DND-41 (cell line): Measurements from ENCODE around the gene SIPA1L3.

ENCODE experiments used
- ATAC-seq: fragments of 200-7000 bp; cut with Tn5 transposase; 3 replicates; pipeline ENCODE4 v1.9.1; 2021; ENCODE audit warnings: low read depth; ENCODE audit not compliant: insufficient read depth
- DNase-seq: peaks from one replicate; pipeline ENCODE4 v3.0.0-alpha.2; 2020
- H2AFZ ChIP-seq: 2 replicates; pipeline ENCODE4 v1.6.0; 2012; ENCODE audit warnings: low read depth, low read length
- H3K27ac ChIP-seq: 2 replicates; pipeline ENCODE4 v1.5.1; 2012; ENCODE audit warnings: low read length, inconsistent platforms
- H3K27me3 ChIP-seq: fragments of 200-600 bp; sonication (generic); 2 replicates; pipeline ENCODE4 v1.6.0; 2012; ENCODE audit warnings: low read length, mild to moderate bottlenecking, inconsistent platforms; ENCODE audit not compliant: insufficient read depth, poor library complexity
- H3K36me3 ChIP-seq: 2 replicates; pipeline ENCODE4 v1.5.1; 2012; ENCODE audit warnings: low read length, inconsistent platforms; ENCODE audit not compliant: insufficient read depth
- H3K4me1 ChIP-seq: 2 replicates; pipeline ENCODE4 v1.5.1; 2012; ENCODE audit warnings: mild to moderate bottlenecking, low read length; ENCODE audit not compliant: insufficient read depth
- H3K4me2 ChIP-seq: 2 replicates; pipeline ENCODE4 v1.6.0; 2012; ENCODE audit warnings: mild to moderate bottlenecking, moderate library complexity, low read length, inconsistent platforms; ENCODE audit not compliant: insufficient read depth
- H3K4me3 ChIP-seq, 2 experiments: fragments of 200-600 bp in 1 of 2; shearing (Covaris generic) in 1 of 2; 2 replicates each; pipeline ENCODE4 v1.5.1; 2012 to 2016; ENCODE audit warnings: inconsistent platforms in 2 of 2, low read length in 2 of 2, mild to moderate bottlenecking in 2 of 2, low read depth in 1 of 2, moderate library complexity in 1 of 2
- H3K79me2 ChIP-seq: 2 replicates; pipeline ENCODE4 v1.6.0; 2012; ENCODE audit warnings: low read length, inconsistent platforms; ENCODE audit not compliant: insufficient read depth
- H3K9ac ChIP-seq: 2 replicates; pipeline ENCODE4 v1.6.0; 2012; ENCODE audit warnings: low read depth, mild to moderate bottlenecking, inconsistent platforms, low read length, moderate library complexity
- H3K9me3 ChIP-seq: 2 replicates; pipeline ENCODE4 v1.5.1; 2012; ENCODE audit warnings: low read length, moderate library complexity, mild to moderate bottlenecking, inconsistent platforms; ENCODE audit not compliant: insufficient read depth, severe bottlenecking
- H4K20me1 ChIP-seq: 2 replicates; pipeline ENCODE4 v1.6.0; 2012; ENCODE audit warnings: low read length; ENCODE audit not compliant: insufficient read depth
- EZH2 ChIP-seq: IDR thresholded peaks from 3 replicates; pipeline ENCODE4 v1.6.1; 2012; ENCODE audit warnings: borderline replicate concordance, low read depth, mild to moderate bottlenecking, moderate library complexity, low read length, inconsistent platforms; ENCODE audit not compliant: severe bottlenecking
- TF ChIP-seq, protein P1 (sequence below): IDR thresholded peaks from 2 replicates; pipeline ENCODE4 v1.5.1; 2012; ENCODE audit warnings: borderline replicate concordance, low read length, moderate library complexity, mild to moderate bottlenecking; ENCODE audit not compliant: poor library complexity, severe bottlenecking; ENCODE audit errors: extremely low read depth

SIPA1L3 gene

DNA sequence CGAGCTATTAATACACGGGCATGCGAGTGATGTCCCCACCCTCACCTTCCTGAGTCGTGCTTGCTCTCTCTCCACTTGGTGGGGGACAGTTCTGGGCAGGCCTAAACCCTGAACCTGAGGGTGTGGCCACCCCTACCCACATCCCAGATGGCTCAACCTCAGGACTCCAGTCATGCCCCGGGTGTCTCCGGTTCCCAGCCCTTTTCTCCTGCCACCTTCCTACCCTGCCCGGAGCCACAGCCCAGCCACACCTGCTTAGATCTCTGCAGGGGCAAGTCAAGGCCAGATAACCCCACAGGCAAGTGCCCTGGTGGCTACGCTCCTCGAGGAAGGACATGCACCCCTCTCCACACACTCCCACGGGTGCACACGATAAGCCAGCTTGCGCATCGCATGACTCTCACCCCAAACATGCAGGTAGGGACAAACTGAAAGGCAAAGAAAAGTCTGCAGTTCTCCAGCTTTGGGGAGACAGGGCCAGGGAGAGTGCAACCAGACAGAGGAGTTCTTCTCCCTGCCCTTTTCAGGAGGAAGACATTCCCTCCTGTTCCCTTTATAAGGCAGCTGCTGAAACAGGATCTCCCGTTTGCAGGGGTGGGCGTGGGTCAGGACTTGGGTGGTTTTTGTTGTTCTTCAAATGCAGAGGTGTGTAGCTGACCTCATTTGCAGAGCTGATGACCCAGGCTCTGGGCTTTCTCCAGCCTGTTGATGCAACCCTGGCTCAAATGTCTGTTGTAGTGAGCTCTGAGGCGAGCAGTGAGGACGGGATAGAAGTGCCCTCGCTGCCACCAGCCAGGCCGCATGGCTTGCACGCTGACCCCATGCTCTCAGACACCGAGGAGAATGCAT is 228.4 kb downstream of the SIPA1L3 start:
- DNase-seq (no peak), ATAC-seq (no peak)
- no peak overlapping the region for H3K4me2 ChIP-seq
- H3K9me3 ChIP-seq: no peaks in the 10 kb centered on the region
- TF ChIP-seq, protein P1, sequence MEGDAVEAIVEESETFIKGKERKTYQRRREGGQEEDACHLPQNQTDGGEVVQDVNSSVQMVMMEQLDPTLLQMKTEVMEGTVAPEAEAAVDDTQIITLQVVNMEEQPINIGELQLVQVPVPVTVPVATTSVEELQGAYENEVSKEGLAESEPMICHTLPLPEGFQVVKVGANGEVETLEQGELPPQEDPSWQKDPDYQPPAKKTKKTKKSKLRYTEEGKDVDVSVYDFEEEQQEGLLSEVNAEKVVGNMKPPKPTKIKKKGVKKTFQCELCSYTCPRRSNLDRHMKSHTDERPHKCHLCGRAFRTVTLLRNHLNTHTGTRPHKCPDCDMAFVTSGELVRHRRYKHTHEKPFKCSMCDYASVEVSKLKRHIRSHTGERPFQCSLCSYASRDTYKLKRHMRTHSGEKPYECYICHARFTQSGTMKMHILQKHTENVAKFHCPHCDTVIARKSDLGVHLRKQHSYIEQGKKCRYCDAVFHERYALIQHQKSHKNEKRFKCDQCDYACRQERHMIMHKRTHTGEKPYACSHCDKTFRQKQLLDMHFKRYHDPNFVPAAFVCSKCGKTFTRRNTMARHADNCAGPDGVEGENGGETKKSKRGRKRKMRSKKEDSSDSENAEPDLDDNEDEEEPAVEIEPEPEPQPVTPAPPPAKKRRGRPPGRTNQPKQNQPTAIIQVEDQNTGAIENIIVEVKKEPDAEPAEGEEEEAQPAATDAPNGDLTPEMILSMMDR: no peak
- TF ChIP-seq EZH2: no peak
- H2AFZ ChIP-seq: no peak overlapping the region
- H4K20me1 ChIP-seq: no peaks in the 10 kb centered on the region; the same call in 1 of the 2 replicates
- no peak overlapping the region for H3K27ac ChIP-seq
- no peak overlapping the region for H3K4me3 ChIP-seq
- H3K79me2 ChIP-seq: no peaks in the 10 kb centered on the region
- H3K4me1 ChIP-seq: no peaks in the 10 kb centered on the region
- H3K36me3 ChIP-seq: peaks cover 8% of the 10 kb centered on the region; the same call in 1 of the 2 replicates
- no peak overlapping the region for H3K9ac ChIP-seq
- H3K27me3 ChIP-seq: no peaks in the 10 kb centered on the region

DNA sequence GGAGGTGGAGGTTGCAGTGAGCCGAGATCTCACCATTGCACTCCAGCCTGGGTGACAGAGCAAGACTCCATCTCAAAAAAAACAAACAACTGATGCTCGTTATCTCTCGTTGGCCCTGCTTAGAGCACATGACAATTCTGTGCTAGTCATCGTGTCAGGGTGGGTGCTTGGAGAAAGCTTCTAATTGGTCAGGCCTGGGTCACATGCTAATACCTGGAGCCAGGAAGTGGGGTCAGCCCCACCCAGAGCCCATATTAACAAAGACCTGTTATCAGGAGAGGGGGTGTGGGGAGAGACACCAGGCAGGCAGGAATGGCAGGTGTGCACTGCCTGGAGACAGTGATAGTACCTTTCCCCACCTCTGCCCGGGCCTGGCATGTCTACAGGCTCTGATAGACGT is 232.1 kb downstream of the SIPA1L3 start:
- no peak overlapping the region for H3K4me2 ChIP-seq
- H2AFZ ChIP-seq: no peak overlapping the region
- H4K20me1 ChIP-seq: no peaks in the 10 kb centered on the region
- DNase-seq (no peak), ATAC-seq (no peak)
- no peaks in the 10 kb centered on the region for H3K79me2 ChIP-seq
- no peaks in the 10 kb centered on the region for H3K27me3 ChIP-seq
- TF ChIP-seq EZH2: no peak
- TF ChIP-seq, protein P1: no peak
- H3K9me3 ChIP-seq: no peaks in the 10 kb centered on the region
- no peak overlapping the region for H3K9ac ChIP-seq
- H3K36me3 ChIP-seq: peaks cover 5% of the 10 kb centered on the region; the same call in 1 of the 2 replicates
- H3K4me1 ChIP-seq: no peaks in the 10 kb centered on the region
- H3K27ac ChIP-seq: no peak overlapping the region
- H3K4me3 ChIP-seq: no peak overlapping the region

DNA sequence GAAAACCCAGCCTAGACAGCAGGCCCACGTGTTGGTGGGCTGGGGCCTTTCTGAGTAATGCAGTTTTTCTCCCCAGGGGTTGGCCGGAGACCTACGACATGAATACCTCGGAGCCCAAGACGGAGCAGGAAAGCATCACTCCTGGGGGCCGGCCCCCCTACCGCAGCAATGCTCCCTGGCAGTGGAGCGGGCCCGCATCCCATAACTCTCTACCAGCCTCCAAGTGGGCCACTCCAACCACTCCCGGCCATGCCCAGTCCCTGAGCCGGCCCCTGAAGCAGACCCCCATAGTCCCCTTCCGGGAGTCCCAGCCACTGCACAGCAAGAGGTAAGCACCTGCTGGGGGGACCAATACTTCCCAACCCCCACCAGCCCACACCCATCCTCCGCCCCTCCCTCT is 234.1 kb downstream of the SIPA1L3 start:
- Histone ChIP-seq H3K27me3 (no peaks in the 10 kb centered on the region), H3K4me1 (no peaks in the 10 kb centered on the region), H3K36me3 (peaks cover 5% of the 10 kb centered on the region; the same call in 1 of the 2 replicates), H3K27ac (no peak overlapping the region), H3K4me3 (no peak overlapping the region), H4K20me1 (no peaks in the 10 kb centered on the region), H3K9me3 (no peaks in the 10 kb centered on the region), H3K79me2 (no peaks in the 10 kb centered on the region), H3K9ac (no peak overlapping the region), H3K4me2 (no peak overlapping the region), H2AFZ (no peak overlapping the region)
- DNase-seq (no peak), ATAC-seq (no peak)
- TF ChIP-seq, protein P1: no peak
- no peak for TF ChIP-seq EZH2
